OCI-LY1 (cell line): ENCODE measurements around the gene DPP7.
A peak's percentile ranks its signal among the peaks of the same experiment; 100 is the strongest.
"Not testable (repeated sequence)": the region's sequence is repeated elsewhere in the genome, so short reads cannot be mapped to it uniquely, and the experiment has no call there.

Experiments used
- H2AFZ ChIP-seq: fragments of 200-600 bp; sonication (generic), shearing (Covaris generic); 2 replicates; pipeline ENCODE4 v1.6.0; 2014; ENCODE audit warnings: antibody characterized with exemption, mild to moderate bottlenecking, low read length
- H3F3A ChIP-seq: fragments of 200-600 bp; sonication (generic), shearing (Covaris generic); 2 replicates; pipeline ENCODE4 v1.6.0; 2014; ENCODE audit warnings: mild to moderate bottlenecking, antibody characterized with exemption, low read length, moderate library complexity; ENCODE audit not compliant: insufficient read depth
- H3K27ac ChIP-seq: fragments of 200-600 bp; sonication (generic); 2 replicates; pipeline ENCODE4 v1.5.1; 2014; ENCODE audit warnings: low read length, mixed run types, mild to moderate bottlenecking, low read depth; ENCODE audit not compliant: poor library complexity, severe bottlenecking
- H3K27me3 ChIP-seq: fragments of 200-600 bp; sonication (generic); 2 replicates; pipeline ENCODE4 v1.6.0; 2014; ENCODE audit warnings: antibody characterized with exemption, mild to moderate bottlenecking, low read length, moderate library complexity; ENCODE audit not compliant: insufficient read depth
- H3K36me3 ChIP-seq: fragments of 200-600 bp; sonication (generic); 2 replicates; pipeline ENCODE4 v1.6.1; 2014; ENCODE audit warnings: mild to moderate bottlenecking, antibody characterized with exemption, low read length, moderate library complexity, mixed read lengths; ENCODE audit not compliant: insufficient read depth
- H3K4me1 ChIP-seq: fragments of 200-600 bp; sonication (generic); 2 replicates; pipeline ENCODE4 v1.5.1; 2014; ENCODE audit warnings: mild to moderate bottlenecking, low read length, moderate library complexity; ENCODE audit not compliant: insufficient read depth, severe bottlenecking
- H3K4me2 ChIP-seq: fragments of 200-600 bp; sonication (generic), shearing (Covaris generic); 2 replicates; pipeline ENCODE4 v1.6.1; 2014; ENCODE audit warnings: low read length
- H3K4me3 ChIP-seq: fragments of 200-600 bp; sonication (generic); 2 replicates; pipeline ENCODE4 v1.5.1; 2014; ENCODE audit warnings: low read length, low read depth, mild to moderate bottlenecking, mixed read lengths; ENCODE audit not compliant: poor library complexity, severe bottlenecking
- H3K79me2 ChIP-seq: fragments of 200-600 bp; shearing (Covaris generic); 2 replicates; pipeline ENCODE4 v1.6.1; 2016; ENCODE audit warnings: mixed run types, low read length, mixed read lengths; ENCODE audit not compliant: insufficient read depth
- H3K9ac ChIP-seq: fragments of 200-600 bp; sonication (generic), shearing (Covaris generic); 2 replicates; pipeline ENCODE4 v1.6.1; 2014; ENCODE audit warnings: mild to moderate bottlenecking, low read length, mixed read lengths
- H3K9me2 ChIP-seq: fragments of 200-600 bp; sonication (generic), shearing (Covaris generic); 2 replicates; pipeline ENCODE4 v1.6.1; 2014; ENCODE audit warnings: low read depth, mild to moderate bottlenecking, low read length, mixed read lengths
- H3K9me3 ChIP-seq: fragments of 200-600 bp; shearing (Covaris generic); 2 replicates; pipeline ENCODE4 v1.6.1; 2014; ENCODE audit warnings: low read length, mixed read lengths
- H4K20me1 ChIP-seq: fragments of 200-600 bp; sonication (generic), shearing (Covaris generic); 2 replicates; pipeline ENCODE4 v1.6.0; 2016; ENCODE audit warnings: mild to moderate bottlenecking, low read length; ENCODE audit not compliant: insufficient read depth
- EZH2 ChIP-seq: fragments of 200-600 bp; sonication (generic), shearing (Covaris generic); IDR thresholded peaks from 2 replicates; pipeline ENCODE4 v1.8.0; 2017; ENCODE audit warnings: borderline replicate concordance, mixed run types, mild to moderate bottlenecking, antibody characterized with exemption, low read length, moderate library complexity, mixed read lengths
- TF ChIP-seq, protein P1 (sequence below): fragments of 200-600 bp; sonication (generic), shearing (Covaris generic); IDR thresholded peaks from 2 replicates; pipeline ENCODE4 v1.5.1; 2017; ENCODE audit warnings: mild to moderate bottlenecking, antibody characterized with exemption, low read length, moderate library complexity, mixed read lengths

DPP7 gene

GRCh38 chr9:137064880-137065164 lies 49.7 kb downstream of the DPP7 start:
- Histone ChIP-seq H3K27me3 (no peaks in the 10 kb centered on the region; the same call in 1 of the 2 replicates), H3K79me2 (peaks cover 6% of the 10 kb centered on the region; the same call in 1 of the 2 replicates), H3K27ac (no peak overlapping the region), H3K9ac (no peak overlapping the region), H3K4me3 (no peak overlapping the region), H3K9me2 (no peaks in the 10 kb centered on the region), H3K9me3 (no peaks in the 10 kb centered on the region), H3F3A (no peaks in the 10 kb centered on the region), H4K20me1 (no peaks in the 10 kb centered on the region), H3K4me1 (peaks cover 17% of the 10 kb centered on the region), H3K36me3 (peaks cover 37% of the 10 kb centered on the region), H2AFZ (no peak overlapping the region), H3K4me2 (no peak overlapping the region)
- TF ChIP-seq EZH2, result no peak
- TF ChIP-seq, protein P1, sequence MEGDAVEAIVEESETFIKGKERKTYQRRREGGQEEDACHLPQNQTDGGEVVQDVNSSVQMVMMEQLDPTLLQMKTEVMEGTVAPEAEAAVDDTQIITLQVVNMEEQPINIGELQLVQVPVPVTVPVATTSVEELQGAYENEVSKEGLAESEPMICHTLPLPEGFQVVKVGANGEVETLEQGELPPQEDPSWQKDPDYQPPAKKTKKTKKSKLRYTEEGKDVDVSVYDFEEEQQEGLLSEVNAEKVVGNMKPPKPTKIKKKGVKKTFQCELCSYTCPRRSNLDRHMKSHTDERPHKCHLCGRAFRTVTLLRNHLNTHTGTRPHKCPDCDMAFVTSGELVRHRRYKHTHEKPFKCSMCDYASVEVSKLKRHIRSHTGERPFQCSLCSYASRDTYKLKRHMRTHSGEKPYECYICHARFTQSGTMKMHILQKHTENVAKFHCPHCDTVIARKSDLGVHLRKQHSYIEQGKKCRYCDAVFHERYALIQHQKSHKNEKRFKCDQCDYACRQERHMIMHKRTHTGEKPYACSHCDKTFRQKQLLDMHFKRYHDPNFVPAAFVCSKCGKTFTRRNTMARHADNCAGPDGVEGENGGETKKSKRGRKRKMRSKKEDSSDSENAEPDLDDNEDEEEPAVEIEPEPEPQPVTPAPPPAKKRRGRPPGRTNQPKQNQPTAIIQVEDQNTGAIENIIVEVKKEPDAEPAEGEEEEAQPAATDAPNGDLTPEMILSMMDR, result no peak

- peaks cover 37% of the 10 kb centered on the region for H3K36me3 ChIP-seq
- H3K4me3 ChIP-seq, result no peak overlapping the region
- no peaks in the 10 kb centered on the region; the same call in 1 of the 2 replicates for H3K27me3 ChIP-seq
- no peaks in the 10 kb centered on the region for H3F3A ChIP-seq
- peaks cover 16% of the 10 kb centered on the region for H3K4me1 ChIP-seq
- no peaks in the 10 kb centered on the region for H3K9me2 ChIP-seq
- no peak overlapping the region for H3K27ac ChIP-seq
- H3K4me2 ChIP-seq, result no peak overlapping the region
- no peak overlapping the region for H3K9ac ChIP-seq
- TF ChIP-seq, protein P1, result peak; percentile 80
- TF ChIP-seq EZH2, result no peak
- H4K20me1 ChIP-seq, result no peaks in the 10 kb centered on the region
- H3K79me2 ChIP-seq, result peaks cover 1% of the 10 kb centered on the region; the same call in 1 of the 2 replicates
- no peaks in the 10 kb centered on the region for H3K9me3 ChIP-seq
- no peak overlapping the region for H2AFZ ChIP-seq
Observed at GRCh38 chr9:137064027-137064879, 50.3 kb downstream of the DPP7 start.

GRCh38 chr9:137063311-137064026 lies 51.1 kb downstream of the DPP7 start:
- Histone ChIP-seq H3K4me1 (peaks cover 8% of the 10 kb centered on the region), H3K27ac (no peak overlapping the region), H3F3A (no peaks in the 10 kb centered on the region), H3K9ac (no peak overlapping the region), H3K4me2 (no peak overlapping the region), H3K79me2 (no peaks in the 10 kb centered on the region), H4K20me1 (no peaks in the 10 kb centered on the region), H3K27me3 (no peaks in the 10 kb centered on the region; the same call in 1 of the 2 replicates), H3K9me3 (no peaks in the 10 kb centered on the region), H3K4me3 (no peak overlapping the region), H3K9me2 (no peaks in the 10 kb centered on the region), H2AFZ (no peak overlapping the region), H3K36me3 (peaks cover 37% of the 10 kb centered on the region)
- TF ChIP-seq, protein P1, result no peak
- no peak for TF ChIP-seq EZH2

- not testable (repeated sequence) for H3K4me1 ChIP-seq, H3K4me3 ChIP-seq, H4K20me1 ChIP-seq, H3K27ac ChIP-seq, H2AFZ ChIP-seq, H3K9me3 ChIP-seq, H3K4me2 ChIP-seq, H3F3A ChIP-seq, H3K79me2 ChIP-seq, H3K27me3 ChIP-seq, H3K9ac ChIP-seq, H3K9me2 ChIP-seq
- peaks cover 37% of the 10 kb centered on the region for H3K36me3 ChIP-seq
Observed at GRCh38 chr9:137062798-137063197, 51.7 kb downstream of the DPP7 start.
